Kidney (tissue), 14 donors: ENCODE results near the gene XPNPEP2. TPM values are rescaled to one million over a fixed set of nuclear protein-coding genes. Genes with fewer than 3 reads are reported as not detected.

Experiments
- DNase-seq, 5 donors: peaks; one replicate each; pipeline ENCODE4 v3.0.0-alpha.2; 2013 to 2020
- FAIRE-seq: peaks from 2 replicates; lab custom pipeline; 2012; peaks lifted over from hg19 to GRCh38; lab: Jason Lieb, UNC
- H3K27ac ChIP-seq, 2 donors: one replicate each; pipeline ENCODE4 v1.7.0; 2013; ENCODE audit warnings: low read depth in 2 of 2, low read length in 2 of 2, inconsistent platforms in 1 of 2
- H3K27me3 ChIP-seq: one replicate; pipeline ENCODE4 v1.7.1; 2013; ENCODE audit warnings: low read length, inconsistent platforms; ENCODE audit not compliant: control insufficient read depth, insufficient read depth
- H3K36me3 ChIP-seq, 3 donors: one replicate each; pipeline versions ENCODE4 v1.7.0 to v1.7.1; 2013; ENCODE audit warnings: low read length in 3 of 3, control low read depth in 1 of 3, inconsistent platforms in 1 of 3; ENCODE audit not compliant: insufficient read depth in 3 of 3, control insufficient read depth in 2 of 3
- H3K4me1 ChIP-seq, 3 donors: one replicate each; pipeline versions ENCODE4 v1.7.0 to v1.7.1; 2013; ENCODE audit warnings: low read length in 3 of 3, inconsistent platforms in 1 of 3, low read depth in 1 of 3; ENCODE audit not compliant: control insufficient read depth in 2 of 3, insufficient read depth in 2 of 3
- H3K4me3 ChIP-seq, 3 donors: one replicate each; pipeline versions ENCODE4 v1.7.0 to v1.8.1; 2013; ENCODE audit warnings: low read length in 3 of 3, control low read depth in 1 of 3, inconsistent platforms in 1 of 3
- H3K9ac ChIP-seq, 3 donors: one replicate each; pipeline versions ENCODE4 v1.7.0 to v1.7.1; 2013; ENCODE audit warnings: low read length in 3 of 3, control low read depth in 1 of 3, inconsistent platforms in 1 of 3
- H3K9me3 ChIP-seq, 3 donors: one replicate each; pipeline versions ENCODE4 v1.7.0 to v1.7.1; 2013; ENCODE audit warnings: low read length in 3 of 3, control low read depth in 1 of 3, inconsistent platforms in 1 of 3; ENCODE audit not compliant: control insufficient read depth in 2 of 3, insufficient read depth in 1 of 3
- intact Hi-C: fragments of 100-400 bp; cut with DNase I; formaldehyde crosslinking; loops from one replicate; pipeline ENCODE4 v1.11.1; 2022
- polyA plus RNA-seq: library from polyadenylated mRNA; stranded (reverse); fragments of 350-450 nt; fragmentation: Illumina TruSeq; extraction: RNeasy Lipid Tissue Mini Kit (QIAGEN cat#74804); gene quantifications from one replicate; pipeline ENCODE4 v1.2.3, GENCODE V29; 2014; ENCODE audit warnings: low read depth, low replicate concordance; ENCODE audit not compliant: insufficient read depth
- total RNA-seq: library from RNA; stranded (reverse); fragmentation: NEBNext Ultra II Directional; extraction: Animal tissue kit (Norgen Biotek cat#: 25700); gene quantifications from one replicate; pipeline ENCODE4 v1.2.1, GENCODE V29; 2021
- TF ChIP-seq, protein P1 (sequence below): IDR thresholded peaks from 3 replicates; pipeline ENCODE4 v1.5.1; 2012; ENCODE audit warnings: mild to moderate bottlenecking, moderate library complexity, borderline replicate concordance; ENCODE audit not compliant: insufficient read depth; ENCODE audit errors: extremely low read depth
- donor health status: control.
- donor health status: control.
- donor health status: control.
- donor health status: control.
- donor health status: control.
- donor health status: DM: yes; HTN: yes; CAD: no.
- donor health status: Normal renal cell carcinoma (clear cell type).

The XPNPEP2 gene
- total and polyA plus RNA-seq, 2 donors from 2014 or later: 2.0 to 78.6 TPM

DNA sequence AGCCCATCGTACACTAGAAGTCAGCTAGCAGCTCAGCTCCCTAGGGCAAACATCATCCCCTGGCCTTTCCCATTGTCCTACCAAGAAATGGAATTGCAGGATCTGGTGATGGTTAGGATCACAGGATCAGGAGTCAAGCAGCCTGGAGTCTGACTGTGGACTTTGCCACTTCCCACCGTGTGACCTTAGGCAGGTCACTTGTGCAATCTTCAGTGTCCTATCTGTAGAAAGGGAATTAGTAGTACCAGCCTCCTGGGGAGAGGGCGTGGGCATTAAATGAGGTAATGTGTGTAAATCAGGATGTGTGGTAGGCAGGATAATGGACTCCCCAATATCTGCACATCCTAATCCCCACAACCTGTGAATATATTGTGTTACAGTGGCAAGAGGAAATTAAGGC is 45.4 kb upstream of the XPNPEP2 start:
- no peaks in the 10 kb centered on the region for H3K36me3 ChIP-seq
- no peak overlapping the region for H3K27ac ChIP-seq
- TF ChIP-seq, protein P1, sequence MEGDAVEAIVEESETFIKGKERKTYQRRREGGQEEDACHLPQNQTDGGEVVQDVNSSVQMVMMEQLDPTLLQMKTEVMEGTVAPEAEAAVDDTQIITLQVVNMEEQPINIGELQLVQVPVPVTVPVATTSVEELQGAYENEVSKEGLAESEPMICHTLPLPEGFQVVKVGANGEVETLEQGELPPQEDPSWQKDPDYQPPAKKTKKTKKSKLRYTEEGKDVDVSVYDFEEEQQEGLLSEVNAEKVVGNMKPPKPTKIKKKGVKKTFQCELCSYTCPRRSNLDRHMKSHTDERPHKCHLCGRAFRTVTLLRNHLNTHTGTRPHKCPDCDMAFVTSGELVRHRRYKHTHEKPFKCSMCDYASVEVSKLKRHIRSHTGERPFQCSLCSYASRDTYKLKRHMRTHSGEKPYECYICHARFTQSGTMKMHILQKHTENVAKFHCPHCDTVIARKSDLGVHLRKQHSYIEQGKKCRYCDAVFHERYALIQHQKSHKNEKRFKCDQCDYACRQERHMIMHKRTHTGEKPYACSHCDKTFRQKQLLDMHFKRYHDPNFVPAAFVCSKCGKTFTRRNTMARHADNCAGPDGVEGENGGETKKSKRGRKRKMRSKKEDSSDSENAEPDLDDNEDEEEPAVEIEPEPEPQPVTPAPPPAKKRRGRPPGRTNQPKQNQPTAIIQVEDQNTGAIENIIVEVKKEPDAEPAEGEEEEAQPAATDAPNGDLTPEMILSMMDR: no peak
- no peaks in the 10 kb centered on the region for H3K27me3 ChIP-seq
- no peaks in the 10 kb centered on the region for H3K9me3 ChIP-seq
- FAIRE-seq: no peak
- no peak overlapping the region for H3K4me3 ChIP-seq
- no peak overlapping the region for H3K9ac ChIP-seq
- no peaks in the 10 kb centered on the region for H3K4me1 ChIP-seq
- DNase-seq: no peak
- intact Hi-C loops: no loop called here

DNA sequence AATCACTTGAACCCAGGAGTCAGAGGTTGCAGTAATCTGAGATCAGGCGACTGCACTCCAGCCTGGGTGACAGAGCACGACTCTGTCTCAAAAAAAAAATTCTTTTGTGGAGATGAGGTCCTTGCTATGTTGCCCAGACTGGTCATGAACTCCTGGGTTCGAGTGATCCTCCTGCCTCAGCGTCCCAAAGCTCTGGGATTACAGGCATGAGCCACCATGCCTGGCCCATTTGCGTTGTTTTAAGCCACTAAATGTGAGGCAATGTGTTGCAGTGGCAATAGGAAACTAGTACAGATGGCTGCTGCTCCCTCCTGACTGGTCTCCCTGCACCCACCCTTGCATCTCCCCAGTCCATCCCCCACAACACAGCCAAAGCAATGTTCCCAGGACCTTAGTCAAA is 44.0 kb upstream of the XPNPEP2 start:
- Histone ChIP-seq H3K9ac (no peak overlapping the region), H3K27me3 (no peaks in the 10 kb centered on the region), H3K36me3 (no peaks in the 10 kb centered on the region), H3K4me1 (no peaks in the 10 kb centered on the region), H3K9me3 (no peaks in the 10 kb centered on the region), H3K4me3 (no peak overlapping the region), H3K27ac (no peak overlapping the region)
- TF ChIP-seq, protein P1: no peak
- DNase-seq (no peak), FAIRE-seq (no peak)
- intact Hi-C loops: no loop called here

DNA sequence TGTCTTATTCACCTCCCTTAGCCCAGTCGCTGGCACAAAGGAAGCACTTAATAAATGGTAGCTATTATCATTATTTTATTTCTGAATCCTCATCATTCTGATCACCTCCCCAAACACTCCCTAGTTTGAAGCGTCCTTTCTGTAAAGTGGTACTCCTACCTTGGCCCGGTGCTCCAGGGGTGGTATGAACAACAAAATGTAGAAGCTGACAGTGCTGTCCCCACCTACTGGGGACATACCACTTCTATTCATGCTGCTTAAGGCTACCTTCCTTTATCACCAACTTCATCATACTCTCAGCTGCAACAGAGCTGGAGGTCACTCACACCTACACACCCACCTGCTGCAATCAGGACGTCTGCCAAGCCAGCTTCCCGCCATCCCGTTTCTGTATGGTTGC is 43.2 kb upstream of the XPNPEP2 start:
- Histone ChIP-seq H3K27ac (no peak overlapping the region), H3K9me3 (no peaks in the 10 kb centered on the region), H3K27me3 (no peaks in the 10 kb centered on the region), H3K4me1 (no peaks in the 10 kb centered on the region), H3K36me3 (no peaks in the 10 kb centered on the region), H3K4me3 (no peak overlapping the region), H3K9ac (no peak overlapping the region)
- DNase-seq (no peak), FAIRE-seq (no peak)
- intact Hi-C loops: no loop called here
- TF ChIP-seq, protein P1: no peak

DNA sequence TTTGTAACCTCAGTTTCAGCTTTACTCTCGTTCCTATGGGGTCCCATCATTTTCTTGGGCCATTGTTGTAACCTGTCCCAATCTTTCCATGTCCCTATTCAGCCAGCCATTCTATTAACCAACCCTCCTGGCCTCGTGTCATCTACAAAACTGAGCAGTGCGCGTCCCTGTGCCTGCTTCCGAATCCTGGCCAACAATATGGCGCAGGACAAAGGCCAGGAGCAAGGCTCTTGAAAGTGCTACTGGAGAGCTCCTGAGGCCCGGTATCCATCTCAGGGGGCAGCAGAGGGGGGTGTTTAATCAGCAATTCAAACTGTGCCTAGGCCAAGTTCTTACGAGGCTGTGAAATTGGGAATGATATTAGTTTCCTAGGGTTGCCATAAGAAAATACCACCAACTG is 42.8 kb upstream of the XPNPEP2 start:
- no peak overlapping the region for H3K4me3 ChIP-seq
- intact Hi-C loops: no loop called here
- no peaks in the 10 kb centered on the region for H3K9me3 ChIP-seq
- no peaks in the 10 kb centered on the region for H3K27me3 ChIP-seq
- DNase-seq: no peak
- no peak overlapping the region for H3K9ac ChIP-seq
- no peak for FAIRE-seq
- TF ChIP-seq, protein P1: no peak
- H3K27ac ChIP-seq: no peak overlapping the region
- H3K36me3 ChIP-seq: no peaks in the 10 kb centered on the region
- H3K4me1 ChIP-seq: no peaks in the 10 kb centered on the region
